ENCODE data around the gene OR2L8.

The OR2L8 gene, protein sequence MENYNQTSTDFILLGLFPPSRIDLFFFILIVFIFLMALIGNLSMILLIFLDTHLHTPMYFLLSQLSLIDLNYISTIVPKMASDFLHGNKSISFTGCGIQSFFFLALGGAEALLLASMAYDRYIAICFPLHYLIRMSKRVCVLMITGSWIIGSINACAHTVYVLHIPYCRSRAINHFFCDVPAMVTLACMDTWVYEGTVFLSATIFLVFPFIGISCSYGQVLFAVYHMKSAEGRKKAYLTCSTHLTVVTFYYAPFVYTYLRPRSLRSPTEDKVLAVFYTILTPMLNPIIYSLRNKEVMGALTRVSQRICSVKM

GRCh38 chr1:247948558-247948957 lies at the start of gene OR2L8:
OR2L8 (plus strand) TSS chr1:247948858; CDS start chr1:247948858, 0 bp downstream.
- no peak within 1 kb of the TSS for H3K27ac ChIP-seq (ENCODE audit: low read length)
- no peaks in the 10 kb centered on the region for H3K36me3 ChIP-seq (ENCODE audit: control insufficient read depth in 1 of 2, insufficient read depth in 2 of 2, low read length in 2 of 2)
- H3K9me3 ChIP-seq (ENCODE audit: control insufficient read depth in 1 of 2, low read length in 2 of 2): peaks cover 0 to 2% of the 10 kb centered on the region in 2 donors
- no peaks in the 10 kb centered on the region for H3K4me1 ChIP-seq (ENCODE audit: control insufficient read depth in 1 of 2, insufficient read depth in 2 of 2, low read length in 2 of 2)
- no peaks in the 10 kb centered on the region for H3K27me3 ChIP-seq (ENCODE audit: low read depth, low read length)
- no peak within 1 kb of the TSS for H3K4me3 ChIP-seq (ENCODE audit: low read depth in 1 of 2, low read length in 2 of 2)

- no peaks in the 10 kb centered on the region for H3K27me3 ChIP-seq (ENCODE audit: low read depth, low read length)
- H3K27ac ChIP-seq (ENCODE audit: low read length): no peak overlapping the region
- no peak overlapping the region for H3K4me3 ChIP-seq (ENCODE audit: low read depth in 1 of 2, low read length in 2 of 2)
- H3K4me1 ChIP-seq (ENCODE audit: control insufficient read depth in 1 of 2, insufficient read depth in 2 of 2, low read length in 2 of 2): no peaks in the 10 kb centered on the region
- H3K36me3 ChIP-seq (ENCODE audit: control insufficient read depth in 1 of 2, insufficient read depth in 2 of 2, low read length in 2 of 2): no peaks in the 10 kb centered on the region
- no peaks in the 10 kb centered on the region for H3K9me3 ChIP-seq (ENCODE audit: control insufficient read depth in 1 of 2, low read length in 2 of 2)
Observed at GRCh38 chr1:247904122-247904521, 44.5 kb upstream of the OR2L8 start.

- no peaks in the 10 kb centered on the region for H3K9me3 ChIP-seq (ENCODE audit: control insufficient read depth in 1 of 2, low read length in 2 of 2)
- H3K4me3 ChIP-seq (ENCODE audit: low read depth in 1 of 2, low read length in 2 of 2): no peak overlapping the region
- no peaks in the 10 kb centered on the region for H3K4me1 ChIP-seq (ENCODE audit: control insufficient read depth in 1 of 2, insufficient read depth in 2 of 2, low read length in 2 of 2)
- H3K27me3 ChIP-seq (ENCODE audit: low read depth, low read length): no peaks in the 10 kb centered on the region
- no peak overlapping the region for H3K27ac ChIP-seq (ENCODE audit: low read length)
- H3K36me3 ChIP-seq (ENCODE audit: control insufficient read depth in 1 of 2, insufficient read depth in 2 of 2, low read length in 2 of 2): no peaks in the 10 kb centered on the region
Observed at GRCh38 chr1:247905181-247905580, 43.5 kb upstream of the OR2L8 start.

GRCh38 chr1:247905910-247906503 lies 42.7 kb upstream of the OR2L8 start:
- Histone ChIP-seq H3K4me1 (ENCODE audit: control insufficient read depth in 1 of 2, insufficient read depth in 2 of 2, low read length in 2 of 2) (no peaks in the 10 kb centered on the region), H3K36me3 (ENCODE audit: control insufficient read depth in 1 of 2, insufficient read depth in 2 of 2, low read length in 2 of 2) (no peaks in the 10 kb centered on the region), H3K9me3 (ENCODE audit: control insufficient read depth in 1 of 2, low read length in 2 of 2) (no peaks in the 10 kb centered on the region), H3K27me3 (ENCODE audit: low read depth, low read length) (no peaks in the 10 kb centered on the region), H3K4me3 (ENCODE audit: low read depth in 1 of 2, low read length in 2 of 2) (no peak overlapping the region), H3K27ac (ENCODE audit: low read length) (no peak overlapping the region)

DNA sequence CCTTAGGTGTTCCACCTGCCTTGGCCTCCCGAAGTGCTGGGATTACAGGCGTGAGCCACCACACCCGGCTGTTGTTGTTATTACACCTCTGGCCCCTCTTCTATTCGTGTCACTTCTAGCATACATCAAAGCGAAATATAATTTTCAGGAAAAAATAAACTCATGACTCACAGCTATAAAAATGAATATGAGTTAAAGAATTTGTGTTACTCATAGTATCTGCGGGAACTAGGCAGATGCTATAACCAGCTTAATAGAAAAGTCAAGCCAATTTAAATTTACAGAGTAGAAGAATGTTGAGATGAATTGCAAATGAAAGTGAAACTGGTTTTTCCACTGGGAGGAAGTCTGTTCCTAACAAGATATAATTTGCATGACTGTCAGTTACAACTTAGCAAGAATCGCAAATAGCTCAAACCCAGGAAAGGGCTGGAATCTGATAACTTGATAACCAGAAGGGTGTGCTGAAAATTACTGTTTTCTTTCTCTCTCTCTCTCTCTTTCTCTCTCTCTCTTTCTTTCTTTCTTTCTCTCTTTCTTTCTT lies 42.1 kb upstream of the OR2L8 start:
- H3K27me3 ChIP-seq (ENCODE audit: low read depth, low read length): no peaks in the 10 kb centered on the region
- H3K4me3 ChIP-seq (ENCODE audit: low read depth in 1 of 2, low read length in 2 of 2): peak overlapping the region in 1 of 2 donors; percentile 44
- H3K27ac ChIP-seq (ENCODE audit: low read length): no peak overlapping the region
- H3K4me1 ChIP-seq (ENCODE audit: control insufficient read depth in 1 of 2, insufficient read depth in 2 of 2, low read length in 2 of 2): no peaks in the 10 kb centered on the region
- H3K36me3 ChIP-seq (ENCODE audit: control insufficient read depth in 1 of 2, insufficient read depth in 2 of 2, low read length in 2 of 2): no peaks in the 10 kb centered on the region
- H3K9me3 ChIP-seq (ENCODE audit: control insufficient read depth in 1 of 2, low read length in 2 of 2): no peaks in the 10 kb centered on the region

- Histone ChIP-seq H3K36me3 (ENCODE audit: control insufficient read depth in 1 of 2, insufficient read depth in 2 of 2, low read length in 2 of 2) (no peaks in the 10 kb centered on the region), H3K4me3 (ENCODE audit: low read depth in 1 of 2, low read length in 2 of 2) (no peak overlapping the region), H3K4me1 (ENCODE audit: control insufficient read depth in 1 of 2, insufficient read depth in 2 of 2, low read length in 2 of 2) (no peaks in the 10 kb centered on the region), H3K9me3 (ENCODE audit: control insufficient read depth in 1 of 2, low read length in 2 of 2) (no peaks in the 10 kb centered on the region), H3K27ac (ENCODE audit: low read length) (no peak overlapping the region), H3K27me3 (ENCODE audit: low read depth, low read length) (no peaks in the 10 kb centered on the region)
Observed at GRCh38 chr1:247908766-247909165, 39.9 kb upstream of the OR2L8 start.

DNA sequence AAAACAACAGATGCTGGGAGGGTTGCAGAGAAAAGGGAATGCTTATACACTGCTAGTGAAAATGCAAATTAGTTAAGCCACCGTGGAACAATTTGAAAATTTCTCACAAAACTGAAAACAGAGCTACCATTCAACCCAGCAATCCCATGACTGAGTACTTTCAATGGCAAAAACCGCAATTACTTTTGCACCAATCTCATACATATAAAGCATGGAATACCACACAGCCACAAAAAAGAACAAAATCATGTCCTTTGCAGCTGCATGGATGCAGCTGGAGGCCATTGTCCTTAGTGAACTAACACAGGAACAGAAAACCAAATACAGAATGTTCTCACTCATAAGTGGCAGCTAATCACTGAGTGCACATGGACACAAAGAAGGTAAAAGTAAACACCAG lies 34.9 kb upstream of the OR2L8 start:
- Histone ChIP-seq H3K27me3 (ENCODE audit: low read depth, low read length) (no peaks in the 10 kb centered on the region), H3K36me3 (ENCODE audit: control insufficient read depth in 1 of 2, insufficient read depth in 2 of 2, low read length in 2 of 2) (no peaks in the 10 kb centered on the region), H3K4me3 (ENCODE audit: low read depth in 1 of 2, low read length in 2 of 2) (no peak overlapping the region), H3K27ac (ENCODE audit: low read length) (no peak overlapping the region), H3K4me1 (ENCODE audit: control insufficient read depth in 1 of 2, insufficient read depth in 2 of 2, low read length in 2 of 2) (no peaks in the 10 kb centered on the region), H3K9me3 (ENCODE audit: control insufficient read depth in 1 of 2, low read length in 2 of 2) (no peaks in the 10 kb centered on the region)

- Histone ChIP-seq H3K9me3 (ENCODE audit: control insufficient read depth in 1 of 2, low read length in 2 of 2) (no peaks in the 10 kb centered on the region), H3K4me3 (ENCODE audit: low read depth in 1 of 2, low read length in 2 of 2) (no peak overlapping the region), H3K27ac (ENCODE audit: low read length) (no peak overlapping the region), H3K27me3 (ENCODE audit: low read depth, low read length) (no peaks in the 10 kb centered on the region), H3K36me3 (ENCODE audit: control insufficient read depth in 1 of 2, insufficient read depth in 2 of 2, low read length in 2 of 2) (no peaks in the 10 kb centered on the region), H3K4me1 (ENCODE audit: control insufficient read depth in 1 of 2, insufficient read depth in 2 of 2, low read length in 2 of 2) (no peaks in the 10 kb centered on the region)
Observed at GRCh38 chr1:247914941-247915662, 33.6 kb upstream of the OR2L8 start.

DNA sequence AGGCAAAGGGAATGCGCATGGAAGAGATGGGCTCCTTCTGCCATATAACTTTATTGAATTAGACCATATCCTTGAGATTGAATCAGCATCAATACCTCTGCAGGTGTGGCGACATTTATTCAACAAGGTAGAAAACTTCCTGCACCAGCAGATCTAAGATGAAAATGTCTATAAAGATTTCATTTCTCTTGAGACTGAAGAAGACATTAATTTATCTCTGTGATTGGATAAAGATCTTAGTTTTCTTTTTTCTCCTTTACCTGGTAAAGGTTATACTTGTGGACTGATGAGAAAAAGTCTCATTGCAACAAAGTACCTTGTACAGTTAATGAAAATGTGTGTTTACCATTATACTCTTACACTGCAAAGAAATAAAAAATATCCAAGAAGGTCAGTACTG lies 28.7 kb upstream of the OR2L8 start, which contains the start of gene OR2T8:
Gene OR2T8 (plus strand): TSS at position 301 of the 400 bp plus-strand sequence. CDS start 766 bp downstream, outside the sequence.
- no peaks in the 10 kb centered on the region for H3K9me3 ChIP-seq (ENCODE audit: control insufficient read depth in 1 of 2, low read length in 2 of 2)
- no peaks in the 10 kb centered on the region for H3K27me3 ChIP-seq (ENCODE audit: low read depth, low read length)
- no peak within 1 kb of the TSS for H3K27ac ChIP-seq (ENCODE audit: low read length)
- H3K36me3 ChIP-seq (ENCODE audit: control insufficient read depth in 1 of 2, insufficient read depth in 2 of 2, low read length in 2 of 2): no peaks in the 10 kb centered on the region
- H3K4me3 ChIP-seq (ENCODE audit: low read depth in 1 of 2, low read length in 2 of 2): no peak within 1 kb of the TSS
- H3K4me1 ChIP-seq (ENCODE audit: control insufficient read depth in 1 of 2, insufficient read depth in 2 of 2, low read length in 2 of 2): no peaks in the 10 kb centered on the region

- no peaks in the 10 kb centered on the region for H3K36me3 ChIP-seq (ENCODE audit: control insufficient read depth in 1 of 2, insufficient read depth in 2 of 2, low read length in 2 of 2)
- H3K4me3 ChIP-seq (ENCODE audit: low read depth in 1 of 2, low read length in 2 of 2): no peak overlapping the region
- H3K9me3 ChIP-seq (ENCODE audit: control insufficient read depth in 1 of 2, low read length in 2 of 2): no peaks in the 10 kb centered on the region
- no peaks in the 10 kb centered on the region for H3K4me1 ChIP-seq (ENCODE audit: control insufficient read depth in 1 of 2, insufficient read depth in 2 of 2, low read length in 2 of 2)
- H3K27me3 ChIP-seq (ENCODE audit: low read depth, low read length): no peaks in the 10 kb centered on the region
- H3K27ac ChIP-seq (ENCODE audit: low read length): no peak overlapping the region
Observed at GRCh38 chr1:247923941-247924340, 24.7 kb upstream of the OR2L8 start.

DNA sequence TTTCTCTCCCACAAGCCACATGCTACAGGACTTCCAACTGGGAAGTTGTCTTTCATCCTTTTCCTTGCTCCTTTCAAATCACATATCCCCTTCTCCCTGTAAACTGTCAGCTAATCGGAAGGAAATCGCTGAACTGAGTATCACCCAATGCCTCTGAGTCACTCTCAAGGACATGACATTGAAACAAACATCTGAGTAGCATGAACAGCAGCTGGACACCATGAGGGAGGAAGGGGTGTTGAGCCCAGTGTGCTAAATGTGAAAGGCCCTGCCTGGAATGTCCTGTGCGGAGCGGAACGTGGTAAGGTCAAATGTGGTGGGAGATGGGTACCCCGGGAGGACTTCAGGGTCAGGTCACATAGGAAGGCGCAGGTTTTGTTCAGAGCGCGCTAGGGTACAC lies 23.8 kb upstream of the OR2L8 start, which contains the start of gene OR2AJ1:
Gene OR2AJ1 (plus strand): TSS at position 22 of the 400 bp plus-strand sequence. CDS start 8,880 bp downstream, outside the sequence.
- Histone ChIP-seq H3K36me3 (ENCODE audit: control insufficient read depth in 1 of 2, insufficient read depth in 2 of 2, low read length in 2 of 2) (no peaks in the 10 kb centered on the region), H3K4me3 (ENCODE audit: low read depth in 1 of 2, low read length in 2 of 2) (no peak within 1 kb of the TSS), H3K9me3 (ENCODE audit: control insufficient read depth in 1 of 2, low read length in 2 of 2) (no peaks in the 10 kb centered on the region), H3K27ac (ENCODE audit: low read length) (no peak within 1 kb of the TSS), H3K27me3 (ENCODE audit: low read depth, low read length) (no peaks in the 10 kb centered on the region), H3K4me1 (ENCODE audit: control insufficient read depth in 1 of 2, insufficient read depth in 2 of 2, low read length in 2 of 2) (no peaks in the 10 kb centered on the region)
